OCI-LY3 (cell line): Measurements from ENCODE around the gene FHOD3.
A peak's percentile ranks its signal among the peaks of the same experiment; 100 is the strongest.

Experiments used
- H2AFZ ChIP-seq: fragments of 200-600, 300-600 bp; shearing (Covaris generic); 2 replicates; pipeline ENCODE4 v1.6.0; 2014; ENCODE audit warnings: antibody characterized with exemption, low read depth, low read length
- H3K27ac ChIP-seq: fragments of 200-600, 300-600 bp; sonication (generic); 2 replicates; pipeline ENCODE4 v1.5.1; 2014; ENCODE audit warnings: mild to moderate bottlenecking, low read length, moderate library complexity, mixed read lengths
- H3K27me3 ChIP-seq: fragments of 200-600, 300-600 bp; sonication (generic); 2 replicates; pipeline ENCODE4 v1.6.1; 2014; ENCODE audit warnings: low read depth, low read length, mixed read lengths
- H3K36me3 ChIP-seq: fragments of 200-600, 300-600 bp; sonication (generic); replicated peaks from 2 replicates; pipeline ENCODE3; 2014; ENCODE audit warnings: low read depth, low read length, mixed read lengths
- H3K4me1 ChIP-seq: fragments of 300-600, 200-600 bp; sonication (generic); 2 replicates; pipeline ENCODE4 v1.6.1; 2014; ENCODE audit warnings: low read length, mixed read lengths
- H3K4me2 ChIP-seq: fragments of 200-600, 300-600 bp; sonication (generic); 2 replicates; pipeline ENCODE4 v1.6.1; 2014; ENCODE audit warnings: low read length, mixed read lengths
- H3K4me3 ChIP-seq: fragments of 300-600, 200-600 bp; sonication (generic); 2 replicates; pipeline ENCODE4 v1.5.1; 2014; ENCODE audit warnings: antibody characterized with exemption, mild to moderate bottlenecking, low read length, moderate library complexity
- H3K79me2 ChIP-seq: fragments of 300-600, 200-600 bp; shearing (Covaris generic); 2 replicates; pipeline ENCODE4 v1.6.1; 2014; ENCODE audit warnings: mild to moderate bottlenecking, low read length, mixed read lengths
- H3K9ac ChIP-seq: fragments of 300-600, 200-600 bp; shearing (Covaris generic); 2 replicates; pipeline ENCODE4 v1.6.0; 2014; ENCODE audit warnings: mild to moderate bottlenecking, low read length, moderate library complexity
- H3K9me3 ChIP-seq: fragments of 200-600, 300-600 bp; shearing (Covaris generic); 2 replicates; pipeline ENCODE4 v1.6.1; 2014; ENCODE audit warnings: low read length, mixed read lengths; ENCODE audit not compliant: insufficient read depth
- H4K20me1 ChIP-seq: fragments of 200-600, 300-600 bp; sonication (generic); 2 replicates; pipeline ENCODE4 v1.6.1; 2016; ENCODE audit warnings: low read length, mixed read lengths; ENCODE audit not compliant: insufficient read depth
- EZH2phosphoT487 ChIP-seq: fragments of 200-600 bp; shearing (Covaris generic); IDR thresholded peaks from 2 replicates; pipeline ENCODE4 v1.6.1; 2018; ENCODE audit warnings: antibody characterized with exemption, mixed run types, low read depth
- TF ChIP-seq, protein P1 (sequence below): fragments of 200-600, 300-600 bp; sonication (generic); IDR thresholded peaks from 2 replicates; pipeline ENCODE4 v1.5.1; 2014; ENCODE audit warnings: antibody characterized with exemption, low read length, low read depth

FHOD3 gene

DNA sequence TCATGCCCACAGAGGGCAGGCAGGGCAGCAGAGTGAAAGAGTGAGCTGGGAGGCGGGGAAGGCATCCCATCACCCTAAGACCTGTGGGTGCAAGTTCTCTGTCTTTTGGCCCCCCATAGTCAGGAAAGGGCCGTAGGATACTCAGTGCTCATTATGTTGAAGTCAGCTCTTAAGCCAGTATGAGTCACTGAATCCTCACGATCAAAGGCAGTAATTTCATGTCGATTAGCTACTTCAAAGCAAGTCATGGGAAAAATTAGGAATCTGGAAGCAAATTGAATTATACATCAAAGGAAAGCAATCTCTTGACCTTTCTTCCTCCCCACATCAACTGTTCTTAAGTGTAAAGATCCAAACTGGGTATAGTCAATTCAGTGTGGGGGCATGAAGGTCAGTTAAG, 178.9 kb downstream of the FHOD3 start:
- peaks cover 19% of the 10 kb centered on the region for H3K4me1 ChIP-seq
- no peaks in the 10 kb centered on the region for H3K79me2 ChIP-seq
- H3K4me3 ChIP-seq: no peak overlapping the region
- H2AFZ ChIP-seq: no peak overlapping the region
- no peak overlapping the region for H3K4me2 ChIP-seq
- no peaks in the 10 kb centered on the region for H4K20me1 ChIP-seq
- no peaks in the 10 kb centered on the region for H3K36me3 ChIP-seq
- H3K9ac ChIP-seq: no peak overlapping the region
- no peaks in the 10 kb centered on the region for H3K9me3 ChIP-seq
- H3K27me3 ChIP-seq: peaks cover 20% of the 10 kb centered on the region
- TF ChIP-seq, protein P1, sequence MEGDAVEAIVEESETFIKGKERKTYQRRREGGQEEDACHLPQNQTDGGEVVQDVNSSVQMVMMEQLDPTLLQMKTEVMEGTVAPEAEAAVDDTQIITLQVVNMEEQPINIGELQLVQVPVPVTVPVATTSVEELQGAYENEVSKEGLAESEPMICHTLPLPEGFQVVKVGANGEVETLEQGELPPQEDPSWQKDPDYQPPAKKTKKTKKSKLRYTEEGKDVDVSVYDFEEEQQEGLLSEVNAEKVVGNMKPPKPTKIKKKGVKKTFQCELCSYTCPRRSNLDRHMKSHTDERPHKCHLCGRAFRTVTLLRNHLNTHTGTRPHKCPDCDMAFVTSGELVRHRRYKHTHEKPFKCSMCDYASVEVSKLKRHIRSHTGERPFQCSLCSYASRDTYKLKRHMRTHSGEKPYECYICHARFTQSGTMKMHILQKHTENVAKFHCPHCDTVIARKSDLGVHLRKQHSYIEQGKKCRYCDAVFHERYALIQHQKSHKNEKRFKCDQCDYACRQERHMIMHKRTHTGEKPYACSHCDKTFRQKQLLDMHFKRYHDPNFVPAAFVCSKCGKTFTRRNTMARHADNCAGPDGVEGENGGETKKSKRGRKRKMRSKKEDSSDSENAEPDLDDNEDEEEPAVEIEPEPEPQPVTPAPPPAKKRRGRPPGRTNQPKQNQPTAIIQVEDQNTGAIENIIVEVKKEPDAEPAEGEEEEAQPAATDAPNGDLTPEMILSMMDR: no peak
- TF ChIP-seq EZH2phosphoT487: no peak
- H3K27ac ChIP-seq: no peak overlapping the region

- Histone ChIP-seq H3K4me2 (no peak overlapping the region), H3K27ac (no peak overlapping the region), H3K79me2 (no peaks in the 10 kb centered on the region), H3K27me3 (peaks cover 13% of the 10 kb centered on the region; the same call in 1 of the 2 replicates), H3K4me3 (no peak overlapping the region), H3K9me3 (no peaks in the 10 kb centered on the region), H3K4me1 (peaks cover 30% of the 10 kb centered on the region), H3K36me3 (no peaks in the 10 kb centered on the region), H2AFZ (no peak overlapping the region), H4K20me1 (no peaks in the 10 kb centered on the region), H3K9ac (no peak overlapping the region)
- TF ChIP-seq, protein P1: no peak
- no peak for TF ChIP-seq EZH2phosphoT487
Observed at GRCh38 chr18:36477776-36478175, 180.3 kb downstream of the FHOD3 start.

- H3K79me2 ChIP-seq: no peaks in the 10 kb centered on the region
- no peak overlapping the region; the same call in 1 of the 2 replicates for H3K27ac ChIP-seq
- H3K9ac ChIP-seq: no peak overlapping the region
- H3K4me3 ChIP-seq: peak overlapping the region; percentile 41; the same call in 1 of the 2 replicates
- TF ChIP-seq, protein P1: no peak
- no peak for TF ChIP-seq EZH2phosphoT487
- H3K4me1 ChIP-seq: peaks cover 22% of the 10 kb centered on the region
- H3K9me3 ChIP-seq: no peaks in the 10 kb centered on the region
- no peak overlapping the region for H2AFZ ChIP-seq
- peaks cover 9% of the 10 kb centered on the region; the same call in 1 of the 2 replicates for H3K27me3 ChIP-seq
- no peaks in the 10 kb centered on the region for H4K20me1 ChIP-seq
- H3K4me2 ChIP-seq: peak overlapping the region; percentile 62
- H3K36me3 ChIP-seq: no peaks in the 10 kb centered on the region
Observed at GRCh38 chr18:36481201-36481657, 183.7 kb downstream of the FHOD3 start.

- TF ChIP-seq, protein P1: no peak
- no peak for TF ChIP-seq EZH2phosphoT487
- H3K4me2 ChIP-seq: peak overlapping the region; percentile 62
Observed at GRCh38 chr18:36481935-36482334, 184.4 kb downstream of the FHOD3 start.

More at GRCh38 chr18:36481935-36482334, 184.4 kb downstream of the FHOD3 start:
- H2AFZ ChIP-seq: no peak overlapping the region
- H3K9me3 ChIP-seq: no peaks in the 10 kb centered on the region
- no peak overlapping the region; the same call in 1 of the 2 replicates for H3K27ac ChIP-seq
- peaks cover 22% of the 10 kb centered on the region for H3K4me1 ChIP-seq
- peak overlapping the region; percentile 41; the same call in 1 of the 2 replicates for H3K4me3 ChIP-seq
- peak overlapping the region; percentile 7; the same call in 1 of the 2 replicates for H3K9ac ChIP-seq
- H4K20me1 ChIP-seq: no peaks in the 10 kb centered on the region
- H3K79me2 ChIP-seq: no peaks in the 10 kb centered on the region
- H3K36me3 ChIP-seq: no peaks in the 10 kb centered on the region
- peaks cover 7% of the 10 kb centered on the region; the same call in 1 of the 2 replicates for H3K27me3 ChIP-seq
